SK-N-SH treated with all-trans-retinoic acid at 6 μM for 48 hours (cell line): Measurements from ENCODE around the gene COL4A4.

Source experiments
- ATAC-seq: fragments of 200-7000 bp; cut with Tn5 transposase; 3 replicates; pipeline ENCODE4 v1.9.1; 2020; ENCODE audit warnings: mild to moderate bottlenecking, moderate library complexity
- ARNTL ChIP-seq: fragments of 450-650 bp; formaldehyde crosslinking; IDR thresholded peaks from 2 replicates; pipeline ENCODE4 v1.5.0; 2020; ENCODE audit warnings: low read depth, mild to moderate bottlenecking, moderate library complexity, borderline replicate concordance
- BACH2 ChIP-seq: fragments of 250-450 bp; sonication (Bioruptor Pico); IDR thresholded peaks from 2 replicates; pipeline ENCODE4 v1.9.0; 2021; ENCODE audit warnings: mild to moderate bottlenecking, borderline replicate concordance
- CREB5 ChIP-seq: fragments of 250-450 bp; sonication (Bioruptor Pico); IDR thresholded peaks from 2 replicates; pipeline ENCODE4 v1.5.1; 2020; ENCODE audit warnings: low read depth, mild to moderate bottlenecking, moderate library complexity
- CSRNP3 ChIP-seq: fragments of 250-450 bp; sonication (Bioruptor Pico); IDR thresholded peaks from 2 replicates; pipeline ENCODE4 v1.5.1; 2021; ENCODE audit warnings: mild to moderate bottlenecking, moderate library complexity
- ESRRG ChIP-seq: fragments of 250-450 bp; sonication (Bioruptor Pico); IDR thresholded peaks from 2 replicates; pipeline ENCODE4 v1.6.1; 2021; ENCODE audit warnings: mild to moderate bottlenecking
- GLIS3 ChIP-seq: fragments of 250-450 bp; sonication (Bioruptor Pico); IDR thresholded peaks from 2 replicates; pipeline ENCODE4 v1.5.0; 2020; ENCODE audit warnings: mild to moderate bottlenecking, moderate library complexity
- ISL1 ChIP-seq: fragments of 250-450 bp; sonication (Bioruptor Pico); IDR thresholded peaks from 2 replicates; pipeline ENCODE4 v2.1.2; 2022; ENCODE audit warnings: mild to moderate bottlenecking, moderate library complexity
- OSR1 ChIP-seq: fragments of 250-450 bp; sonication (Bioruptor Pico); IDR thresholded peaks from 2 replicates; pipeline ENCODE4 v1.8.0; 2022; ENCODE audit warnings: moderate library complexity, mild to moderate bottlenecking, inconsistent platforms
- PATZ1 ChIP-seq: fragments of 250-450 bp; sonication (Bioruptor Pico); IDR thresholded peaks from 2 replicates; pipeline ENCODE4 v1.8.0; 2020; ENCODE audit warnings: mild to moderate bottlenecking, moderate library complexity, borderline replicate concordance
- POU6F1 ChIP-seq: fragments of 250-450 bp; sonication (Bioruptor Pico); IDR thresholded peaks from 2 replicates; pipeline ENCODE4 v1.8.0; 2021; ENCODE audit warnings: low read depth, mild to moderate bottlenecking, moderate library complexity, borderline replicate concordance
- PPARA ChIP-seq: fragments of 250-450 bp; sonication (Bioruptor Pico); IDR thresholded peaks from 2 replicates; pipeline ENCODE4 v1.5.0; 2020; ENCODE audit warnings: mild to moderate bottlenecking, borderline replicate concordance
- RARB ChIP-seq: fragments of 250-450 bp; sonication (Bioruptor Pico); IDR thresholded peaks from 2 replicates; pipeline ENCODE4 v1.8.0; 2021; ENCODE audit warnings: mild to moderate bottlenecking, moderate library complexity
- SNAI2 ChIP-seq: fragments of 250-450 bp; sonication (Bioruptor Pico); IDR thresholded peaks from 2 replicates; pipeline ENCODE4 v1.5.0; 2020; ENCODE audit warnings: mild to moderate bottlenecking, moderate library complexity
- TCF4 ChIP-seq: fragments of 250-450 bp; sonication (Bioruptor Pico); IDR thresholded peaks from 2 replicates; pipeline ENCODE4 v1.8.0; 2021; ENCODE audit warnings: mild to moderate bottlenecking, moderate library complexity, borderline replicate concordance
- TOX ChIP-seq: fragments of 250-450 bp; sonication (Bioruptor Pico); IDR thresholded peaks from 2 replicates; pipeline ENCODE4 v1.8.0; 2021; ENCODE audit warnings: mild to moderate bottlenecking, moderate library complexity, borderline replicate concordance
- TSHZ2 ChIP-seq: fragments of 250-450 bp; sonication (Bioruptor Pico); IDR thresholded peaks from 2 replicates; pipeline ENCODE4 v1.5.0; 2020; ENCODE audit warnings: mild to moderate bottlenecking, moderate library complexity
- ZC3H10 ChIP-seq: fragments of 250-450 bp; sonication (Bioruptor Pico); IDR thresholded peaks from 2 replicates; pipeline ENCODE4 v1.5.1; 2021; ENCODE audit warnings: mild to moderate bottlenecking, moderate library complexity
- ZFP3 ChIP-seq: fragments of 250-450 bp; sonication (Bioruptor Pico); IDR thresholded peaks from 2 replicates; pipeline ENCODE4 v1.5.0; 2020; ENCODE audit warnings: mild to moderate bottlenecking, moderate library complexity
- ZFP30 ChIP-seq: fragments of 450-650 bp; formaldehyde crosslinking; IDR thresholded peaks from 2 replicates; pipeline ENCODE4 v1.5.0; 2022; ENCODE audit warnings: mild to moderate bottlenecking, moderate library complexity
- ZNF70 ChIP-seq: fragments of 450-650 bp; formaldehyde crosslinking; IDR thresholded peaks from 2 replicates; pipeline ENCODE4 v1.5.0; 2020; ENCODE audit warnings: mild to moderate bottlenecking, moderate library complexity
- ZNF8 ChIP-seq: fragments of 450-650 bp; formaldehyde crosslinking; IDR thresholded peaks from 2 replicates; pipeline ENCODE4 v1.5.0; 2020; ENCODE audit warnings: mild to moderate bottlenecking, moderate library complexity

COL4A4 gene

GRCh38 chr2:226991663-226992062, 172.3 kb downstream of the COL4A4 start:
- no peak for ATAC-seq
- no peak for TF ChIP-seq ZNF70 (CRISPR knock-in tag)
- no peak for TF ChIP-seq TOX (CRISPR knock-in tag)
- TF ChIP-seq ESRRG: no peak
- no peak for TF ChIP-seq SNAI2 (CRISPR knock-in tag)
- TF ChIP-seq GLIS3: no peak
- no peak for TF ChIP-seq CREB5 (CRISPR knock-in tag)
- no peak for TF ChIP-seq BACH2 (CRISPR knock-in tag)
- TF ChIP-seq PATZ1 (CRISPR knock-in tag): no peak
- no peak for TF ChIP-seq CSRNP3 (CRISPR knock-in tag)

GRCh38 chr2:226985583-226985946, 178.4 kb downstream of the COL4A4 start:
- TF ChIP-seq TOX (CRISPR knock-in tag) (no peak), TCF4 (CRISPR knock-in tag) (no peak), ZFP30 (CRISPR knock-in tag) (no peak), ESRRG (no peak), ZNF8 (no peak), CSRNP3 (CRISPR knock-in tag) (no peak), POU6F1 (no peak), SNAI2 (CRISPR knock-in tag) (no peak), PPARA (no peak), PATZ1 (CRISPR knock-in tag) (no peak), ZNF70 (CRISPR knock-in tag) (no peak), ZFP3 (CRISPR knock-in tag) (no peak), ARNTL (CRISPR knock-in tag) (no peak), CREB5 (CRISPR knock-in tag) (no peak), TSHZ2 (CRISPR knock-in tag) (no peak), RARB (CRISPR knock-in tag) (no peak), OSR1 (CRISPR knock-in tag) (no peak), ISL1 (CRISPR knock-in tag) (no peak), BACH2 (CRISPR knock-in tag) (no peak), ZC3H10 (CRISPR knock-in tag) (no peak)
- peak; percentile 29; the same call in 2 of the 3 replicates for ATAC-seq
